Smooth muscle cell (in vitro differentiated cells): ENCODE data around the gene TIE1. TPM values are rescaled to one million over a fixed set of nuclear protein-coding genes. Genes with fewer than 3 reads are reported as not detected.

Experiments
- DNase-seq: peaks from one replicate; lab custom pipeline; 2025; ENCODE audit not compliant: unreplicated experiment; lab: John Stamatoyannopoulos, UW
- H2AFZ ChIP-seq: fragments of 200-600 bp; sonication (generic); 2 replicates; pipeline ENCODE4 v1.6.0; 2016; ENCODE audit warnings: antibody characterized with exemption, low read depth, mild to moderate bottlenecking
- H3F3A ChIP-seq: fragments of 200-600 bp; sonication (generic); 2 replicates; pipeline ENCODE4 v1.6.0; 2017; ENCODE audit warnings: antibody characterized with exemption, low read depth
- H3K27ac ChIP-seq: fragments of 200-600 bp; sonication (generic); 2 replicates; pipeline ENCODE4 v1.5.1; 2016; ENCODE audit warnings: low read depth, mild to moderate bottlenecking
- H3K27me3 ChIP-seq: fragments of 200-600 bp; sonication (generic); 2 replicates; pipeline ENCODE4 v1.6.1; 2016; ENCODE audit warnings: low read depth, mild to moderate bottlenecking
- H3K36me3 ChIP-seq: fragments of 200-600 bp; sonication (generic); 2 replicates; pipeline ENCODE4 v1.5.1; 2016; ENCODE audit warnings: low read depth
- H3K4me1 ChIP-seq: fragments of 200-600 bp; sonication (generic); 2 replicates; pipeline ENCODE4 v1.5.1; 2016; ENCODE audit warnings: low read depth
- H3K4me2 ChIP-seq: fragments of 200-600 bp; sonication (generic); 2 replicates; pipeline ENCODE4 v1.6.0; 2016; ENCODE audit warnings: mild to moderate bottlenecking
- H3K4me3 ChIP-seq: fragments of 200-600 bp; sonication (generic); 2 replicates; pipeline ENCODE4 v1.5.1; 2016; ENCODE audit warnings: mild to moderate bottlenecking
- H3K79me2 ChIP-seq: fragments of 200-600 bp; sonication (generic); 2 replicates; pipeline ENCODE4 v1.6.0; 2016; ENCODE audit warnings: low read depth, mild to moderate bottlenecking
- H3K9ac ChIP-seq: fragments of 200-600 bp; sonication (generic); 2 replicates; pipeline ENCODE4 v1.6.0; 2016; ENCODE audit warnings: low read depth
- H3K9me3 ChIP-seq: fragments of 200-600 bp; sonication (generic); replicated peaks from 2 replicates; pipeline ENCODE4 v1.5.1; 2016; ENCODE audit warnings: low read depth
- H4K20me1 ChIP-seq: fragments of 200-600 bp; sonication (generic); 2 replicates; pipeline ENCODE4 v1.6.0; 2016; ENCODE audit warnings: low read depth
- WGBS: methylation state at CpG from one replicate; pipeline ENCODE4 v1.1.7; 2016; ENCODE audit warnings: low lambda C conversion rate; 5-methylcytosine and 5-hydroxymethylcytosine counted together
- polyA plus RNA-seq: library from polyadenylated mRNA; unstranded; fragments of >200 nt; fragmentation: Nextera tagmentation; extraction: Ambion mirVana; gene quantifications from 2 replicates; pipeline ENCODE4 v1.2.1, GENCODE V29; 2016
- total RNA-seq: library from RNA; depleted of rRNA; stranded (reverse); fragments of >200 nt; gene quantifications from 2 replicates; pipeline ENCODE4 v1.2.3, GENCODE V29; 2014
- TF ChIP-seq, protein P1 (sequence below): fragments of 200-600 bp; sonication (generic); IDR thresholded peaks from 2 replicates; pipeline ENCODE4 v1.5.1; 2017; ENCODE audit warnings: borderline replicate concordance, mild to moderate bottlenecking, antibody characterized with exemption; ENCODE audit not compliant: insufficient read depth, poor library complexity, severe bottlenecking

TIE1 gene
- total and polyA plus RNA-seq, 2 experiments from 2014 or later: 0.18 to 0.73 TPM

DNA sequence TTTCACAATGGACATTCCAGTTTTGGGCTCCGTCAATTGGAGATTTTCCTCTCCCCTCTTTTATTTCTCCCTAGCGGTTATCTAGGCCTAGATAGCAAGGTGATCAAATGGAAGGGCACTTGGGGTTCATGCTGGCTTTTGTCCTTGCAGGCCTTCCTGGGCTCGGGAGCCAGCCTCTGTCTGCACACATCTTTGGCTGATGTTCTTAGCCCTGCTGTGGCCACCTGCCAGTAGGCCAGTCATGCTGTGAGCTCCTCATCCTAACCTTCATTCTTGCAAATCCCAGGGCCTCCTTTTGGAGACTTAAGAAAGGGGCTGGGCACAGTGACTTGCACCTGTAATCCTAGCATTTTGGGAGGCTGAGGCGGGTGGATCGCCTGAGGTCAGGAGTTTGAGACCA, 13.5 kb downstream of the TIE1 start:
- Histone ChIP-seq H3K4me2 (no peak overlapping the region), H3K9me3 (no peaks in the 10 kb centered on the region), H3K27ac (no peak overlapping the region), H3K27me3 (no peaks in the 10 kb centered on the region), H3K79me2 (no peaks in the 10 kb centered on the region), H3K4me1 (no peaks in the 10 kb centered on the region), H3K9ac (no peak overlapping the region), H4K20me1 (no peaks in the 10 kb centered on the region), H3K36me3 (no peaks in the 10 kb centered on the region), H2AFZ (no peak overlapping the region), H3F3A (no peaks in the 10 kb centered on the region), H3K4me3 (no peak overlapping the region)
- TF ChIP-seq, protein P1, sequence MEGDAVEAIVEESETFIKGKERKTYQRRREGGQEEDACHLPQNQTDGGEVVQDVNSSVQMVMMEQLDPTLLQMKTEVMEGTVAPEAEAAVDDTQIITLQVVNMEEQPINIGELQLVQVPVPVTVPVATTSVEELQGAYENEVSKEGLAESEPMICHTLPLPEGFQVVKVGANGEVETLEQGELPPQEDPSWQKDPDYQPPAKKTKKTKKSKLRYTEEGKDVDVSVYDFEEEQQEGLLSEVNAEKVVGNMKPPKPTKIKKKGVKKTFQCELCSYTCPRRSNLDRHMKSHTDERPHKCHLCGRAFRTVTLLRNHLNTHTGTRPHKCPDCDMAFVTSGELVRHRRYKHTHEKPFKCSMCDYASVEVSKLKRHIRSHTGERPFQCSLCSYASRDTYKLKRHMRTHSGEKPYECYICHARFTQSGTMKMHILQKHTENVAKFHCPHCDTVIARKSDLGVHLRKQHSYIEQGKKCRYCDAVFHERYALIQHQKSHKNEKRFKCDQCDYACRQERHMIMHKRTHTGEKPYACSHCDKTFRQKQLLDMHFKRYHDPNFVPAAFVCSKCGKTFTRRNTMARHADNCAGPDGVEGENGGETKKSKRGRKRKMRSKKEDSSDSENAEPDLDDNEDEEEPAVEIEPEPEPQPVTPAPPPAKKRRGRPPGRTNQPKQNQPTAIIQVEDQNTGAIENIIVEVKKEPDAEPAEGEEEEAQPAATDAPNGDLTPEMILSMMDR: no peak
- 93% methylated on average over 5 of the region's 5 CpGs for WGBS
- DNase-seq: no peak

DNA sequence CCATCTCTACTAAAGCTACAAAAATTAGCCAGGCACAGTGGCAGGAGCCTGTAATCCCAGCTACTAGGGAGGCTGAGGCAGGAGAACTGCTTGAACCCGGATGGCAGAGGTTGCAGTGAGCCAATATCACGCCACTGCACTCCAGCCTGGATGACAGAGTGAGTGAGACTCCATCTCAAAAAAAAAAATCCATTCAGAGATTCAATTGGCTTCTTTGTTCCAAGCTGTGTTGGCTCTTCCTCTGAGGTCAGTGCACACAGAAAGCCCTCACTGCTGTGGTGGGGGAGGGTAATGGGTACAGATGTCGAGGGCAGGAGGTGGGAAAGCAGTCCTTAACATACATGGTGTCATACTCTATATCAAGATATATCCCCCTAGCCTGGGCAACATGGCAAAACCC, 14.7 kb downstream of the TIE1 start:
- TF ChIP-seq, protein P1: no peak
- no peak overlapping the region for H3K4me3 ChIP-seq
- no peak overlapping the region for H3K27ac ChIP-seq
- H3K4me1 ChIP-seq: no peaks in the 10 kb centered on the region
- H3F3A ChIP-seq: no peaks in the 10 kb centered on the region
- 95% methylated on average over 3 of the region's 3 CpGs for WGBS
- H3K79me2 ChIP-seq: no peaks in the 10 kb centered on the region
- no peaks in the 10 kb centered on the region for H3K36me3 ChIP-seq
- no peaks in the 10 kb centered on the region for H3K9me3 ChIP-seq
- no peak overlapping the region for H2AFZ ChIP-seq
- H4K20me1 ChIP-seq: no peaks in the 10 kb centered on the region
- H3K9ac ChIP-seq: no peak overlapping the region
- no peak for DNase-seq
- H3K4me2 ChIP-seq: no peak overlapping the region
- no peaks in the 10 kb centered on the region for H3K27me3 ChIP-seq

DNA sequence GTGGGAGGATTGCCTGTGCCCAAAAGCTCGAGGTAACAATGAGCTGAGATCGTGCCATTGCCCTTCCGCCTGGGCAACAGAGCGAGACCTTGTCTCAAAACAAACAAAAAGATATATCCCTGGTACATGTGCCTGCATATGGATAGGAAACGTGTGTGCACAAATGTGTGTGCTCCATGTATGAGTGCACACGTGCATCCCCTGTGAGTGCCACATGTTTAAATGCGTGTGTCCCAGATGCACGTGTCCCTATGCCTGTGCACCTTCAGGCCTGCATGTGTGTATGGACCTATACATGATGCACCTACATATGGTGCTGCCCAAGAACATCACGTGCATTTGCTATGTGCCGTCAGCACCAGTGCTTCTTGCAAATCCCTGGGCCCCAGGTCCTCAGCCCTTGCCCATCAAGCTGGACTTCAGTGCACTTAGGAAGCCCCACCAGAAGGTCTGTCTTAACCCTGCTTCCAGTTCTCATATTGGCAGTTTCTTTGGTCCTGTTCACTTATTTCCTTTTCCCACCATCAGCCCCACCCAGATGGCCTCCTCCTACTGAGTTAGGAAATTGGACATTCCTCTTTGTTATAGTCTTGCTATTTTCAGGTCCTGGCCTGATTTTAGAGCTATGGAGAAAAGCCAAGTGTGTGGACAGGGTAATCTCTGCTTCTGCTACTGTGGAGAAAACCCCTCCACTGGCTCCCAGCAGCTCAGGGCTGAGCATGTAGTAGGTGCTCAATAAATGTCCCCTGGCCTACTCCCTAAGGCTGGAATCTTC, 15.4 kb downstream of the TIE1 start:
- Histone ChIP-seq H3K36me3 (no peaks in the 10 kb centered on the region), H3K27me3 (no peaks in the 10 kb centered on the region), H4K20me1 (no peaks in the 10 kb centered on the region), H3K4me1 (no peaks in the 10 kb centered on the region), H3K27ac (no peak overlapping the region), H2AFZ (no peak overlapping the region), H3K9ac (no peak overlapping the region), H3K4me2 (no peak overlapping the region), H3K4me3 (no peak overlapping the region), H3F3A (no peaks in the 10 kb centered on the region), H3K79me2 (no peaks in the 10 kb centered on the region), H3K9me3 (no peaks in the 10 kb centered on the region)
- DNase-seq: no peak
- TF ChIP-seq, protein P1: no peak
- 95% methylated on average over 10 of the region's 10 CpGs for WGBS
